Upper lobe of right lung (tissue), 1 donor: ENCODE data around the gene PLCB4. TPM values are rescaled to one million over a fixed set of nuclear protein-coding genes. Genes with fewer than 3 reads are reported as not detected.

Experiments
- ATAC-seq: fragments of 200-7000 bp; cut with Tn5 transposase; one replicate; pipeline ENCODE4 v1.9.1; 2020; ENCODE audit warnings: mild to moderate bottlenecking, moderate library complexity
- DNase-seq: peaks from one replicate; pipeline ENCODE4 v3.0.0-alpha.2; 2020
- H3K27ac ChIP-seq: fragments of 200-600 bp; one replicate; pipeline ENCODE4 v1.8.0; 2022
- H3K27me3 ChIP-seq: fragments of 200-600 bp; one replicate; pipeline ENCODE4 v1.8.0; 2022; ENCODE audit warnings: mild to moderate bottlenecking
- H3K36me3 ChIP-seq: fragments of 200-600 bp; one replicate; pipeline ENCODE4 v1.8.0; 2022
- H3K4me1 ChIP-seq: fragments of 200-600 bp; one replicate; pipeline ENCODE4 v1.8.0; 2022
- H3K4me3 ChIP-seq: fragments of 200-600 bp; one replicate; pipeline ENCODE4 v1.8.0; 2022; ENCODE audit warnings: mild to moderate bottlenecking
- H3K9me3 ChIP-seq: fragments of 200-600 bp; one replicate; pipeline ENCODE4 v1.8.0; 2022
- intact Hi-C: fragments of 100-400 bp; cut with DNase I; formaldehyde crosslinking; loops from one replicate; pipeline ENCODE4 v1.11.0; 2022
- total RNA-seq: library from RNA; stranded (reverse); fragmentation: NEBNext Ultra II Directional; extraction: Animal tissue kit (Norgen Biotek cat#: 25700); gene quantifications from one replicate; pipeline ENCODE4 v1.2.1, GENCODE V29; 2021
- TF ChIP-seq, protein P1 (sequence below): fragments of 200-600 bp; IDR thresholded peaks from one replicate; pipeline ENCODE4 v1.8.0; 2022; ENCODE audit warnings: antibody characterized with exemption
- donor health status: DM: no; HTN: yes; CAD: no; lungs with severe emphysema.

The PLCB4 gene
- total RNA-seq, 1 donor from 2014 or later = 7.9 TPM

DNA sequence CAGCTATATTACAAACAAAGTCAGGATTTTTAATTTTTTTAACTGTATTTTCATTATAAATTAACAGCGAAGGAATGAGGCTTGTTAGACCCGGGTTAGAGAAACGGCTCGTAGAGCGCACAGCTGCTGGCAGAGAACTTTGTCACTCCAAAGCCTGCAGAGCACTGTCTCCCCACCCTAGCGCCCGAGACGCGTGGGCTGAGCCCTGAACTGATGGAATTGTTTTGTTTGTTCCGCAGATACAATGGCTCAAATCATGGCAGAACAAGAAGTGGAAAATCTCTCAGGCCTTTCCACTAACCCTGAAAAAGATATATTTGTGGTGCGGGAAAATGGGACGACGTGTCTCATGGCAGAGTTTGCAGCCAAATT lies 446.3 kb downstream of the PLCB4 start:
- peaks cover 33% of the 10 kb centered on the region for H3K27me3 ChIP-seq
- no peaks in the 10 kb centered on the region for H3K9me3 ChIP-seq
- no peak for DNase-seq
- peak; percentile 34 for ATAC-seq
- H3K4me3 ChIP-seq = peak overlapping the region; percentile 26
- no peak overlapping the region for H3K27ac ChIP-seq
- peaks cover 22% of the 10 kb centered on the region for H3K4me1 ChIP-seq
- TF ChIP-seq, protein P1, sequence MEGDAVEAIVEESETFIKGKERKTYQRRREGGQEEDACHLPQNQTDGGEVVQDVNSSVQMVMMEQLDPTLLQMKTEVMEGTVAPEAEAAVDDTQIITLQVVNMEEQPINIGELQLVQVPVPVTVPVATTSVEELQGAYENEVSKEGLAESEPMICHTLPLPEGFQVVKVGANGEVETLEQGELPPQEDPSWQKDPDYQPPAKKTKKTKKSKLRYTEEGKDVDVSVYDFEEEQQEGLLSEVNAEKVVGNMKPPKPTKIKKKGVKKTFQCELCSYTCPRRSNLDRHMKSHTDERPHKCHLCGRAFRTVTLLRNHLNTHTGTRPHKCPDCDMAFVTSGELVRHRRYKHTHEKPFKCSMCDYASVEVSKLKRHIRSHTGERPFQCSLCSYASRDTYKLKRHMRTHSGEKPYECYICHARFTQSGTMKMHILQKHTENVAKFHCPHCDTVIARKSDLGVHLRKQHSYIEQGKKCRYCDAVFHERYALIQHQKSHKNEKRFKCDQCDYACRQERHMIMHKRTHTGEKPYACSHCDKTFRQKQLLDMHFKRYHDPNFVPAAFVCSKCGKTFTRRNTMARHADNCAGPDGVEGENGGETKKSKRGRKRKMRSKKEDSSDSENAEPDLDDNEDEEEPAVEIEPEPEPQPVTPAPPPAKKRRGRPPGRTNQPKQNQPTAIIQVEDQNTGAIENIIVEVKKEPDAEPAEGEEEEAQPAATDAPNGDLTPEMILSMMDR = no peak
- H3K36me3 ChIP-seq = no peaks in the 10 kb centered on the region
- intact Hi-C loops = no loop called here

GRCh38 chr20:9515741-9516233 lies 446.9 kb downstream of the PLCB4 start:
- peak; percentile 4 for ATAC-seq
- no peaks in the 10 kb centered on the region for H3K36me3 ChIP-seq
- intact Hi-C loops = no loop called here
- peaks cover 37% of the 10 kb centered on the region for H3K27me3 ChIP-seq
- H3K27ac ChIP-seq = no peak overlapping the region
- H3K4me1 ChIP-seq = peaks cover 22% of the 10 kb centered on the region
- H3K4me3 ChIP-seq = peak overlapping the region; percentile 19
- no peaks in the 10 kb centered on the region for H3K9me3 ChIP-seq
- DNase-seq = no peak
- TF ChIP-seq, protein P1 = no peak

DNA sequence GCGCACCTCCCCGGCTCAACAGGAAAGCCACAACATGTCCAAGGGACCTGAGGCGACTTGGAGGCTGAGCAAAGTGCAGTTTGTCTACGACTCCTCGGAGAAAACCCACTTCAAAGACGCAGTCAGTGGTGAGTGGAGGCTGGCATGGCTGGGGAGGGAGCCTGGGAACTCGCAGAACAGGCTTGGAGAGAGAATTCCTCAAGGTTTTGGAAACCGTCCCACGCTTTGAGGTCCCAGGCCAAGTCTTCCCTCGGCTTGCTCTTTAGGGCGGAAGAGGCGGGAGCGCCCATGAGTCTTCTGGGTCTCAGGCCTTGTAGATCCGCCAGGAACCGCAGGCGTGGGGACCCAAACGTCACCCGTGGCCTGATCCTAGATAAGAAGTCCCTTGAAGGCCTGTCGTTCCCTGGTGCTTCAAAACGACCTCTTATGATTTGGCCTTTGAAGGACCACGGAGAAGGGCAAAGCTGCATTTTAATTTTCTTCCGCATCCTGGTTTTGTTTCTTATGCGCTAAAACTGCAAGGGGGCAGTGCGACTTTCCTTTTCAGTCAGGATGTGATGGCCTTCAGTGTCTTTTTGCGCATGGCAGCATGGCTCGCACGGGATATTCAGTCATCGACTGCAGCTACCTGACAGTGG lies 447.5 kb downstream of the PLCB4 start:
- Histone ChIP-seq H3K27me3 (peaks cover 38% of the 10 kb centered on the region), H3K27ac (no peak overlapping the region), H3K36me3 (no peaks in the 10 kb centered on the region), H3K4me1 (peaks cover 22% of the 10 kb centered on the region), H3K9me3 (no peaks in the 10 kb centered on the region), H3K4me3 (peak overlapping the region; percentile 19)
- ATAC-seq (peak; percentile 76), DNase-seq (no peak)
- intact Hi-C loops = no loop called here
- TF ChIP-seq, protein P1 = no peak

- H3K27me3 ChIP-seq = peaks cover 37% of the 10 kb centered on the region
- intact Hi-C loops = no loop called here
These were observed 448.6 kb downstream of the PLCB4 start for GRCh38 chr20:9517297-9518162.

GRCh38 chr20:9518576-9519175 lies 449.8 kb downstream of the PLCB4 start:
- TF ChIP-seq, protein P1 = no peak
- H3K4me3 ChIP-seq = no peak overlapping the region
- H3K27ac ChIP-seq = no peak overlapping the region
- H3K36me3 ChIP-seq = no peaks in the 10 kb centered on the region
- H3K4me1 ChIP-seq = peaks cover 22% of the 10 kb centered on the region
- H3K9me3 ChIP-seq = no peaks in the 10 kb centered on the region
- no peak for ATAC-seq
- peaks cover 37% of the 10 kb centered on the region for H3K27me3 ChIP-seq
- intact Hi-C loops = no loop called here
- no peak for DNase-seq

More at GRCh38 chr20:9517297-9518162, 448.6 kb downstream of the PLCB4 start:
- peaks cover 22% of the 10 kb centered on the region for H3K4me1 ChIP-seq
- H3K4me3 ChIP-seq = no peak overlapping the region
- DNase-seq = no peak
- H3K27ac ChIP-seq = no peak overlapping the region
- H3K36me3 ChIP-seq = no peaks in the 10 kb centered on the region
- peak; percentile 71 for ATAC-seq
- TF ChIP-seq, protein P1 = no peak
- no peaks in the 10 kb centered on the region for H3K9me3 ChIP-seq
